RWPE1 (cell line): Measurements from ENCODE around the gene SRGAP2B.
"Not testable (repeated sequence)": the region's sequence is repeated elsewhere in the genome, so short reads cannot be mapped to it uniquely, and the experiment has no call there.

Experiments
- CTCF ChIA-PET: fragments of 350-600 bp; sonication (Branson Sonifier 250); formaldehyde crosslinking; extraction: SDS; loops from one replicate; lab custom pipeline; 2021; lab: Yijun Ruan, JAX
- POLR2A ChIA-PET: fragments of 400-600 bp; formaldehyde crosslinking; extraction: SDS; loops from one replicate; lab custom pipeline; 2020; ENCODE audit warnings: antibody characterized with exemption; ENCODE audit not compliant: low non-redundant PET; lab: Yijun Ruan, JAX
- DNase-seq: peaks from one replicate; pipeline ENCODE4 v3.0.0; 2012; ENCODE audit warnings: low spot score
- H3K27ac ChIP-seq: fragments of 450-650 bp; 2 replicates; pipeline ENCODE4 v1.5.1; 2017

The SRGAP2B gene

DNA sequence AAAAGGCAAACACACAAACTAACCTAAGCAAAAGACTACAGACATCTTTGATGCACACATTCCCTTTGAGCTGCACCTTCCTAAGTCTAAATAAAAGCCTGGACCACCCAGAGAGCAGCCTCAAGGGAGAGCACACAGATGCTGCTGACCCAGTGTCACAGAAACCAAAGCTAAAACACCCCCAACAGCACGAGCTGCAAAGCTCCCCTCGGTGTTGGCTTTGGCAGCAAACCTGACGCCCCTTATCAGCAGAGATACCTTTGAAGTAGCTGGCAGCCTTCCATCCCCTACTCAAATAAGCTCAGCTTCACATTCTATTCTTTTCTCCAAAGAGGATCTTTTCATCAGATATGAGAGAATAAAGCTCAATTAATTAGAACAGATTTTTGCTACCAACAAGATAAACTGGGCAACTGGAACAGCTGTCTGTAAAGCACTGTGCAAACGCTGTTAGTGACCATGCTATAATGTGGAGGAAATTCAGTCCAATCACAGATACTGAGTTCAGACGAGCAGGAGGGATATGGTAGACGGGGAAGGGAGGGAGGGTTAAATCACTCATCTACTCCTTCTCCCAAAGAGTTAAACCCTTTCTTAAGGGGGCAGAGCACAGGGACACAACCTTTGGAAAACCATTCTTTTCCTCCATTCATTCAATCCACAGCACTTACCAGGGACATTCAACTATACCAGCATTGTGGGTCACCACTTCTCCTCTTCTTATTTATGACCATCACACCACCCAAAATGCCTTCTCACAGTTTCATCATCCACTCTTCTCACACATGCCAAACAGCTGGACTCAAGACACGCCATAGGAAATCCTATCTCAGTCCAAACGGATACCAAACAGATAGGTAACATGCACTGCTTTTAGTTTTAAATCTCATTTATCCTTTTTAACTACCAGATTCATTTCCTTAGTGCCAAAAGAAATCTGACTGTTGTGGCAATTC, 148.3 kb downstream of the SRGAP2B start:
- DNase-seq, H3K27ac ChIP-seq, POLR2A ChIA-PET, CTCF ChIA-PET: not testable (repeated sequence)

DNA sequence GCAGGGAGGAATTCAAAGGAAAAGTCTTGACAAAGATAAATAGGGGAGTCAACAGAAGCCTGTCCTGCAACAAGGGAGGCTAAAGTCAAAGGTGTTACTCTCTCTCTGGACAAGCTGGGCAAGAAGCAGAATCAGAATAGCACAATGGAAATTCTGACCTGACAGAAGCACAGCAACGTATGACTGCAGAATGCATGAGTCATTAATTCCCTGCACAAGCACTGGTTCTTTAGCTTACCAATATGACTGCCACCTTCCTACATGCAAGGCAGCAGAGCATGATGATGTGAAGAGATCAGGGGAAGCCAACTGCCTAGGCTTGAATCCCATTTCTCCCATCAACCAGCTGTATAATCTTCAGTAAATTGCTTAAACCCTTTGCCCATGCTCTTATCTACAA, 153.4 kb downstream of the SRGAP2B start:
- POLR2A ChIA-PET, H3K27ac ChIP-seq, CTCF ChIA-PET, DNase-seq: not testable (repeated sequence)

DNA sequence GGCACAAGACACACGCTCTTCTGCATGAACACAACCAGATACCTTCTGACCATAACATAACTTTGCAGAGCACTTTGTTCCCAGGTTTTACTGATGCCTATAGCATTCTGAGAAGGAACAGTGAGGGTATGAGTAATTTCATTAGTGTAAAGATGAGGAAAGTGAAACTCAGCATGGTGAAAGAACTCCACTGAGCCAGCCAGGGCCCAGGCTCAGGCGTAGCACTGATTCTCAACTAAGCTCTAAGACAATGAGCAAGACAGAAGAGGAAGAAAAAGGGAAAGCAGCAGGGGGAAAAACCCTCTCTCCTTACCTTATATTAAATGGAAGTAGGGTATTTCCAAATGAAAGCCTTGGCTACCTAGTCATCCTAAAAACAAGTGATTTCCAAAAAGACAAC, 155.1 kb downstream of the SRGAP2B start:
- DNase-seq, H3K27ac ChIP-seq, CTCF ChIA-PET, POLR2A ChIA-PET: not testable (repeated sequence)

DNA sequence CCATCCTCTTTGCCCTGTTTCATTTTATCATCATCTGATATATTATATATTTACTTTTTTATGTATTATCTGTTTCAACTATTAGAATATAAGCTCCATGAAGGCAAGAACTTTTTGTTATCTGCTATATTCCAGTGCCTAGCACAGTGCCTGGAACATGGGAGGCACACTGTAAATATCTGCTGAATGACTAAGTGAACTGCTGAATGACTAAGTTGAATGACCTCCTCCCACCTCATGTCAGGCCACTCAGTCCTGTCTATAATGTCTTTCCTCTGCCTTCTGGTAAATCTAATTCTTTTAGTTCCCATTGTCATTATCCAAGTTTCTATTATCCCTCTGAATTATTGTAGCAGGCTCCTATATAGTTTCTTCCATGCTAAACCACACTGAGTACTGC, 156.5 kb downstream of the SRGAP2B start:
- CTCF ChIA-PET, POLR2A ChIA-PET, H3K27ac ChIP-seq, DNase-seq: not testable (repeated sequence)

DNA sequence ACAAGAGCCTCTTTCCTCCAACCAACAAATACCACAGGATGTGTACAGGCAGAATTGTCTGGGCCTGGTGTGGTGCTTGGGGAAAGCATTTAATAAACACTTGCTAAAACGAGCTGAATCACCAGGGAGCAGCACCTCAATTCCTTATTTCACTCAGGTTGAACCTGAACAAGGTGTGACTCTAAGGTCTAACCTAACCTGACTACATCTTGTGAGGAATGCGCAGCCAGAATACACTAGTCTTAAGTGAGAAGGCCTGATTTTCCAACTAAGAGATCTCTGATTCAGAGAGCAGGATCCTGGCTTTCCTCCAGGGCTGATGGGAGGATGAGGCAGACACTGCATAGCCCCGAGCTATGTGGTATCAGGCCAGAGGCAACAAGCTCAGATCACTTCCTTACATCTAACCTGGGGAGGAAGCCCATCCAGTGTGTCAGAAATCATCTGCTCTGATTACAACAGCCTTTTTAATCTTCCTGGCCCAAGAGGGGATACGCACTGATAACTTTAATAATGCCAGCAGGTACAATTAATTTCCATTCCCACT, 158.9 kb downstream of the SRGAP2B start:
- POLR2A ChIA-PET, result not testable (repeated sequence)

DNA sequence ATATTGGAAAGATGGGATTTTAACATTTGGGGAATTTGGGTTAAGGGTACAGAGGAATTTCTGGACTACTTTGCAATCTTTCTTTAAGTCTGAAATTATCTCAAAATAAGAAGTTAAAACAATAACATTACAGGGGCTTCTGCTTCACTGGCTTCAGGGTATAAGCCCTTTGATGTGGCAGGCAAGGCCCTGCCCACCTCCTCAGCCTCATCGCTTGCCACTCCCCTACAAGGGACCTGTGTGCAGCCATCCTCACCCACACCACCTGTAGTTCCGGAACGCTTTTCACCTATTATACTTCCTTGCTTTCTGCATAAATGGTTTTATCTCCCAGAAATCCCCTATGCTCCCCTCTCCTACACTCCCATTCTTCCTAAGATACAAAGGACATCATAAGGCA, 159.8 kb downstream of the SRGAP2B start:
- POLR2A ChIA-PET, CTCF ChIA-PET, DNase-seq, H3K27ac ChIP-seq: not testable (repeated sequence)

More for the DNA sequence above, 158.9 kb downstream of the SRGAP2B start:
- CTCF ChIA-PET, DNase-seq, H3K27ac ChIP-seq: not testable (repeated sequence)

DNA sequence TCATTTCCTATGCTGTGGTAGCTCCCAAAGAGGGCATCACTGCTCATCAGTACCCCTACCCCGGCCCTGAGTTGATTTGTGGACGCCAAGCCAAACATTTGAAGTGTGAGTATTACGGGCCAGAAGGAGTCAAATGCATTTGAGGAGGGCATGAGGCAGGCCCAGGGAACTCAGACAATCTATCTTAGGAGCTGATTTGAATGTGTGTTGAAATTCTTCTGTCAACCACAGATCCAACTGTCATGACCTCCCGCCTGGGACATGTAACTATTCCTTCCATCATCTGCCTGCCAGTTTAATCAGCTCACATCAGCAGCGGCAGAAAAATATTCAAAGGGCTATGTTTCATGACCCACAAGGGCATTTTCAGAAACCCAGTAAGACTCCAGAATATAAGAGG, 162.1 kb downstream of the SRGAP2B start:
- CTCF ChIA-PET, result not testable (repeated sequence)

DNA sequence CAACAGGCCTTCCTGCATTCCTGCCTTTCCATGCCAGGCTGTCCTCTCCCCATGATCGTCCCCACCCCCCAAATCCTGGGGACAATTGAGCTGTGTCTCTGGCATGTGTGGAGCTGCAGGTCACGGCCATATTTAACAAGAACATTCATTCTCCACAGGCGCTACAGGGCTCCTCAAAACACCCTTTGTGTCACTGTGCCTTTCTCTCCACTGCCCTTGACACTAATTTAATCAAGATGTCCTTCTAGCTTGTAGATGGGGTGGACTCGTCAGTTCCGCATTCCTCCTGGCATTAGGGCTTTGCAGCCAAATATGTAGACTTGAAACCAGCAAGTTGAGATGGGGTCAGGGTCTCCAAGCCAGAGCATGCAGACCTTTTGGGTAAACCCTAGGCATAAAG, 163.0 kb downstream of the SRGAP2B start:
- H3K27ac ChIP-seq, CTCF ChIA-PET, POLR2A ChIA-PET, DNase-seq: not testable (repeated sequence)

More for the DNA sequence above, 162.1 kb downstream of the SRGAP2B start:
- DNase-seq, H3K27ac ChIP-seq, POLR2A ChIA-PET: not testable (repeated sequence)

DNA sequence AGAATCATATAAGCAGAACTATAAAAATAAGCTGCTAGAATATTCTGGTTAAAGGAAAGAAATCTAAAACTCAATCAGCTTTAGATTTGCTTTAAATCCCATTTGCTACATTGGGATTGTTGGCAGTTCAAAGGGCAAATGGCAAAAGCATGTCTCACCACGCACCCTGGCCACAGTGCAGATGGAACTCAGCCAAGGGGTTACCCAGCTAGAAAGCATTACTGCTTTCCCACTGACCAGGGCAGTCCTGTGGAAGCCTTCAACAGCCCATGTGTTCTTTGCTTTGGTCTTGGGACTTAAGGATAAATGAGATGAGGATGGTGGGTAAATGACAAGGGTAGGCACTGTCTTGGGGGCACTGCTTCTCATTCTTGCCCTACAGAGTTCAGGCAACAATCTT, 163.6 kb downstream of the SRGAP2B start:
- CTCF ChIA-PET, H3K27ac ChIP-seq, POLR2A ChIA-PET, DNase-seq: not testable (repeated sequence)

DNA sequence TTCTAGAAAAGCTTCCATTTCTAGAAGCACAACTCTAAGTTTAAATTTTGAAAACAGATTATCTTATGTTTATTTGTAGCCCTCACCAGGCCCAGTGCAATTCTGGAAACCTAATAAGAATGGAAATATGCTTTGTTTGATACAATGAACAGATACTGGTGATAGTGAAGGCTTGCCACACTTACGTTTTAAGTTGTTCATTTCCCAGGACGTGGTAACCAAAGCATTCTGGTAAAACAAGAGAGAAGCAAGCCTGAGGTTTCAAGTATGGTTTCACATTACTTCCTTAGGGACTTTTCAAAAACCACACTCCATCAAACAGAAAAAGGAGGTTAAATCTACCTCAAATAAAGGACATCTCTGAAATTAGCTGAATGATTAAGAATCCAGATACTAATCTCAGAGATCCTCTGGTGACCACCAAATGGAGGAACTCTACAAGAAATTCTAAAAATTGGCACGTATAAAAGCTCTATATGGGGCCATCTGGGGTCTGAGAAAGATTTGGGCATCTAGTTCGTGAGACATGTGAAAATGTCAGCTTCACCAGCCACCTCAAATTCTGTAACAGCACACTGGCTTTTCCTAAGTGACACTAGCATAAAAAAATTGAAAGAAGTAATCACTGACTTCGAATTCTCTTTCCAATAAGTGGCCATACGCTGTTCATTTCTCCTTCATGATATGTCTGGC, 164.9 kb downstream of the SRGAP2B start:
- POLR2A ChIA-PET, DNase-seq, H3K27ac ChIP-seq, CTCF ChIA-PET: not testable (repeated sequence)

DNA sequence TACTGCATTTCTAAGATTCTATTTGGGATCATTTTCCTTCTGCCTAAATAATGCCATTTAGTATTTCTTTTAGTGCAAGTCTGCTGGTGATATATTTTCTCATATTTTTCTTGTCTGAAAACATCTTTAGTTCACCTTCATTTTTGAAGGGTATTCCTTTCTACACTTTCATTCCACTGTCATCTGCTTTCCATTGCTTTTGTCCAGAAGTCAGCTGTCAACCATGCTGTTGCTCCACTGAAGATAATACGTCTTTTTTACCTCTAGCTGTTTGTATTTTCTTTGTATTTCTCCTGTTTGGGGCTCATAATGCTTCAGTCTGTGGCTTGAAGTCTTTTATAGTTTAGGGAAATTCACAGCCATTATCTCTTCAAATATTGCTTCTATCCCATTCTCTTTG, 167.8 kb downstream of the SRGAP2B start:
- POLR2A ChIA-PET, H3K27ac ChIP-seq, DNase-seq, CTCF ChIA-PET: not testable (repeated sequence)

DNA sequence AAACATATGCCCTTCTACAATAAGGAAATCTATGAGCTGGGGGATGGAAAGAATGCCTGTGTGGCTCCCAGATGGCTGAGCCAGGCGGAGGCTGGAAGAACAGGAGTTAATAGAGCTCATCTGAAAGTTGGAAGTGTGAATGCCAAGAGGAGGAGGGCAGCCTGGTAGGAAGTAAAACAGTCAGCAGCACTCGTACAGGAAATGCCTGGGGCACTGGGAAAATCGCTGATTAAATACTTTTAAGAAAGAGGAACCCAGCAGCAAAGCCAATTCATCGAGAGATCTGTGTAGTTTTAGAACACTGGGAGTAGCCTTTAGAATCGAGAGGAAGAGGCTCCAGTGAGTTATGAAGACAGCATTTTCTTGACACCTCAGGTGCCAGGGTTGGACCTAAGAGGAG, 171.5 kb downstream of the SRGAP2B start:
- CTCF ChIA-PET, H3K27ac ChIP-seq, POLR2A ChIA-PET, DNase-seq: not testable (repeated sequence)

DNA sequence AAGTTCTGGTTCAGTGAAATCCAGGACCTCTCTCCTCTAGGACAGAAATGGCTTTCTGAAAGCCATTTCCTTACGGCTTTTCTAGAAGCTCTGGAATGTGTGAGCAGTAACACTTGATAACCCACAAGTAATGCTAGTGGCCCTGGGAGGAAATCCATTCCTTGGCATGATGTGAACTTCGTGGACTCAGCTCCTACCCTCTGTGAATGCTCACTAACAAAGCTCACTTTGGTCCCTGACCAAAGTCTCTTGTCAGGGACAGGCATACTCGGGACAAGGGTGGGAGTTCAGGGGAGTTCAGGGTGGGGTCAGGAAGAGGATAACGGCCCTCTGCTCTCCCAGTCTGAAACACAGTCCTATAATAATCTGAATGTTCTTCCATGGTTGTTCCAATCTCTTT, 172.3 kb downstream of the SRGAP2B start:
- not testable (repeated sequence) for H3K27ac ChIP-seq

DNA sequence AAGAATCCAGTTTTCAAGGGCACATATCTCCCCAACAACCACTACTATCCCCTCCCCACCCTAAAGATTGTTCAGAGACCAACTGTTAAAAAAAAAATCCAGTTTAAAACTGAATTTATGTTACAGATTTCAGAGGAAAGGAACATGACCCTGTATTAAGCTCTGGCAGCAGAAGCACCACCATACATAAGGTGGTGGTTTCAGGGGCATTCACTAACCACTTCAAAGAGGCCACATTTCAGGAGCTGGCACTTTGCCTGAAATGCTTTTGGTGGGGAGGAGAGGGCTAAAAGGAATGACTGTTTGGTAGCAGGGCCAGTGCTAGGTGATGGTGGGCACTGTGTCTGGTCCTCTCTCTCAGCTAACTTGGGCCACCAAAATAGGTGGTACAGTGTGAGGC, 176.0 kb downstream of the SRGAP2B start:
- H3K27ac ChIP-seq, POLR2A ChIA-PET, CTCF ChIA-PET, DNase-seq: not testable (repeated sequence)

More for the DNA sequence above, 172.3 kb downstream of the SRGAP2B start:
- POLR2A ChIA-PET, DNase-seq, CTCF ChIA-PET: not testable (repeated sequence)

DNA sequence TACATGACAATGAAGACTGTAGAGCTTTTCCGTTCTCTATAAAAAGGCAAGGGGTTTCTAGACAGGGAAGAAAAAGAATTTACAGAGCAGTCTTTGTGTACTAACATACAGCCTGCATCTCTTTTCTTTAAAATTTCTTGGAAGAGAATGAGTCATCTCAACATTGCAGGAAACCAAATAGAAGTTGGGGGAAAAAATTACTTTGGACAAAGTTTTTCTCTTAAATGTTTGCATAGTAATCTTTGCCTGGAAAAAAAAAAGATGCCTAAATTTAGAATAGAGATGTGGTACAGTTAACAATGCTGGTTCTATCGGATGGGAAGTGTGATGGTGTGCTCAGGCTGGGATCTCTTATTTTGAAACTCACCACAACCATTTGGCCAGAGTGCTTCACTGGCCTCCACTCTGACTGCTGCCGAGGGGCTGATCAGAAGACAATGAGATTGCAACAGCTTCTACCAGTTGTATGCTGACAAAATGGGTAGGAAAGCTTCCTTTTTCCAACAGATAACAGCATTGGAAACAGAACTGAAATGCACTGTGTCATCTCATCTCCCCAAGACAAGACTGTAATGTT, 177.0 kb downstream of the SRGAP2B start:
- CTCF ChIA-PET, H3K27ac ChIP-seq, POLR2A ChIA-PET, DNase-seq: not testable (repeated sequence)

DNA sequence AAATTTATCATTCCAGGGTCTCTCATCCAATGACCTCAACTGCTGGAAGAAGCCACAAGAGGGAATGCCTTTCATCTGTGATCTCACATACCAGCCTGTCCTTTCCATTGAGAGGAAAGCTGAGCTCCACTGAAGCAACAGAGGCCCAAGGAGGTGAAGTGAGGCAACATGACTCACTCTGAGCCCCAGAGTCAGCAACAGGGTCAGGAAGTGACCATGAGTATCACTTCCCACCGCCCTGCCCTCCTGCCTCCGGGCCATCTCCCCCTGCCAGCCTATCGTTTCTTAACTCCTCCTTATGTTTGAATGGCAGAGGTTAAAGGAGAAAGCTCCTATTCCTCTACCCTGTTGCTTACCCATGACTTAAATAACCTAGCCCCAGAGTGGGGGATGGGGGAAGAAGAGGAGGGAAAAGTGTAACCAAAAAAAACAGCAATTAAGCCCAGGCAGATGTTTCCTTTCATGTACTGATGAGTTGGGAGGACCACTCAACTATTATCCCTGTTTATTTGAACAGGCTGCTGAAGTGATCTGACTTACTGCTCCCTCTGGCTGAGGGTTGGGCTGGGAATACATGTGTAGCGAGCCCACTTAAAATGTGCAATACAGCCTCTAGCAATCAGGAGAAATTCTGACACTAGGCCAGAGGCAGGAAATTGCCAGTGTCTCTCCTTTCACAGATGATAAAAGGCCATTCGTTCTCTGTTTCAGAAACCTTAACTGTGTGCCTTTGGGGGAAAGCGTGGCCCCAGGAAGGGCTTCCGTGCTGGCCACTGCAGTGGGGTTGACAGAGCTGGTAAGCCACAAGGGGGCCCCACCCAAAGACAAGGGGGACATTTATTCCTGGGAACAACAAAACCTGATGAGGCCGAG, 177.7 kb downstream of the SRGAP2B start:
- H3K27ac ChIP-seq, DNase-seq, CTCF ChIA-PET, POLR2A ChIA-PET: not testable (repeated sequence)
